ENCODE results near the gene FGD4.
"Not testable (repeated sequence)": the region's sequence is repeated elsewhere in the genome, so short reads cannot be mapped to it uniquely, and the experiment has no call there.

The FGD4 gene

GRCh38 chr12:32532951-32533350, 133.6 kb downstream of the FGD4 start:
- DNase-seq = no peak

- not testable (repeated sequence) for DNase-seq
Measured at GRCh38 chr12:32533506-32533905, 134.1 kb downstream of the FGD4 start.

DNA sequence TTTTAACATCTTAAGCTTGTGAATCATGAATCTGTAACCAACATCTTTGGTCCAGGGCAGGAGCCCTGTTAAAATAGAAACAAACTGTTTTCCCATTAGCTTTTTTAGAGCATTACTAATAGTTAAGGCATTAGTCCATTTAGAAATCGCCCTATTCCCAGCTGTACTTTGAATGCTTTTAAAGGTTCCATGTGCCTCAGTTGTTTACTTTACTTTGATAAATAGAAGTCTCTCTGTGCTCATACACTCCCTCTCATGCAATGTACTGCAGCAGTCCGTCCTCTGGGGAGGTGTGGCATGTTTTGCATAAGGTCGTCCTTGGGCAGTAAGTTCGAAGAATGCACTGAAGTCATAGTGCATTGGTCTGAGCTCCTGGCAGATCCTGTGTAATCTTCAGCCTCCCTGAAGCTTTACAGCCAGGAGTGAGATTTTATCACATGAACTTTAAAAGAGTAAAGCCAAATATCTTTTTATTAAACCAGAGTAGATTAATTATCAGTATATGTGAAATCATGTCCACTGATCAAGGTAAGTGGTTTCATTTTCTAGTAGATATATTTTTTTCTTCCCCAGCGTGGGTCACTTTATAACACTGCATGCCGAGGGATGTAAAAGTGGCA, 134.7 kb downstream of the FGD4 start:
- DNase-seq = no peak

GRCh38 chr12:32534698-32535097, 135.3 kb downstream of the FGD4 start:
- no peak for DNase-seq

GRCh38 chr12:32535288-32535999, 136.1 kb downstream of the FGD4 start:
- no peak for DNase-seq

GRCh38 chr12:32536000-32536345, 136.6 kb downstream of the FGD4 start:
- no peak for DNase-seq

DNA sequence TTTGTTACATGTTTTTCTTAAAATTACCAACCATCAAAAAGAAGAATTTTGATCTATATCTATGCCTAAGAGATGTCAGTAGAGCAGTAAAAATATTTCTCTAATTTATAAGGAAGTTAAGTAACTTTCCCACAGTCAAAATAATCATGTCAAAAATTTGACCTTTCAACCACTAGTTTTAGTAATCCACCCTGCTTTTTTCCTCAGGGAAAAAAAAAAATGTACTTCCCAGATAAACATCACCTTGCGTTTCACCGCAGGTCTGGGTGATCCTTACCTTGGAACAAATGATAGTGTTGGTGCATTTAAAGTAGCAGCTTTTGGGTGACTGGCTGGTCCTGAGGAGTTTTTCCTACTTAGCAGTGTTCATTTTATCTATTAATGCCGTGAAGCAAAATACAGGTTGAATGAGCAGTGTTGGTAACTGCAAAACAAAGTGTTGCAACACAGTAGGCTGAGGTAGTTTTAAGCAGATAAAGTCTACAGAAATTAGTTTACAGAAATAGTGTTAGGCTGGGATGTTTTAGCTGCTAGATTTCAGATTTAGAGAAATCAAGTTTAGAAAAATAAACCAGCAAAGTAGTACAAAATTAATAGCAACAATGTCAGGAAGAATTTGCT, 142.5 kb downstream of the FGD4 start:
- DNase-seq = no peak

DNA sequence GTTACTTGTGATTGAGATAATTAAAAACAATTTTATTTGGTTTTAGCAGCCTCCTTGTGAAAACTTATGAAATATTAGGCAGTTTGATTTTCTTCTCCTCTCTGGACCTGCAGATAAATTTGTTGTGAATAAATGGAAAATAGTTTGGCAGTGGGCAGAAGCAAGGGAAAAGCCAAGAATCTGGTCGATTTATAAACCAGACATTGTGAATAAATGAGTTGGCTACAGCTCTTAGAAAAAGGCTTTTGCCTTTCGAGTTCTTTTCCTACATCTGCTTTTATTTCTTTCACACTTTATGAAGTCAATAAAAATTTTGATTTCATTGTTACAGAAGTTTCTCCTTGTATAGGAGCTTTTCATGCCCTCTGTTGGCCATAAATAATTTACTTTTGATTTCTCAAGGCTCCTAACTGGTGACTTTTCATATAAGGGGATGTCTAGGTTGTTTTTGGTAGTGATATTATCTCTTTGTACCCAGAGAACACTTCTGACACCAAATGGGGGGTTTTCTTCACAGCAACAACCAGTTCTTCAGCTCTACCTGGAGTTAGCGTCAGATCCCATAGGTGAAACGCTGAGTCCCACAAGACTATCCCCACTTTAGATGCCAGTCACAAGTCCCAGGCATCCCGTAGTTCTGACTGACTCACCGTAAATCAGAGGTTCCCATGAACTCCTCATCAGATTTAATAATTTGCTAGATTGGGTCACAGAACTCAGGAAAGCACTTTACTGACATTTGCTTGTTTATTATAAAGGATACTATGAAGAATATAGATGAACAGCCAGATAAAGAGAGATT, 143.3 kb downstream of the FGD4 start:
- DNase-seq = no peak

- no peak for DNase-seq
Measured at GRCh38 chr12:32544893-32545292, 145.5 kb downstream of the FGD4 start.

DNA sequence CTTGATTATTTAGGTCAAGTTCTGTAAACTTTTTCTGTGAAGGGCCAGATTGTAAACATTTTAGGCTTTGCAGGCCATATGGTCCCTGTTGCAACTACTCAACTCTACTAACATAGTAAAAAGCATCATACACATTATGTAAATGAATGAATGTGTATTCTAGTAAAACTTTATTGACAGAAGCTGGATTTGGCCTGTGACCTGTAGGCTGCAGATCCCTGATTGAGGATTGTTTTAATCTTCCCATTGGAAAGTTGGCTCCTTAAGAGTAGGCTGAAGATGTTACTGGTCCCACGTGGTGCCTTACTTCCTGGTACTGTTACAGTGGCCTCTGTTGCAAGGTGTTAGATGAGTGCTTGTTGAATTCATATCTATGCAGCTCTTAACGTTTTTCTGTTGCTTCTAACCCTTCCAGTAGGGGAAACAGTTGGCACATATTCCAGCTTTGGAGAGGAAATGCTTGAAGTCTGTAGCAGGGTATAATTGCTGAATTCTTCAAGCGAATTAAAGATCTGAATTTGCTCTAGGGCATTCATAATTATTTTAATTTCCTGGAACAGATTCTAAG, 146.1 kb downstream of the FGD4 start:
- DNase-seq = no peak

GRCh38 chr12:32546272-32546671, 146.9 kb downstream of the FGD4 start:
- no peak for DNase-seq

DNA sequence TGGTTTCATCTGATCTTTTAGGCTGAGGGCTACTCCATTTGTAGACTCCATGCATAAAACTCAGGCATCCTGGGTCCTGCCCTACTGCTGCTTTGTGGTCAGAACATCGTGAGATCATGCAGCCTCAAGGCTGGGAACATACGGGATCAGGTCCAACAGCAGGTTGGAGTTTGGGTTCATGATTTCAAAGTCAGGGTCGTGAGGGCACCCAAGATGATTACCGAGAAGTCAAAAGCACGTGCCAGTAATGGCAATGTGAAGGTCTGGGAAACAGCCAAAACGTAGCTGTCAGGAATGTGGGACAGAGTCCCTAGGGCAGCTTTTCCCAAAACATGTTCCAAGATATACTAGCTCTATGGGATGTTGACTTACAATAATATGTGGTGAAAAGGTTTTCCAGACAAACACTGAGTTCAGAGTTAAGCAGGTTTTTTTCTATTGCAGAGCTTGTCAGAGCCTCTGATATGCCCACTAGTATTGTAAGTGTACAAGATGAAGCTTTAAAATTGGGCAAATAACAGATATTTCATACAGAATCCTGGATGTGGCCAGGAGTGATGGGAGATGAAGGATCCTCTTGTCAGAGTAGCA, 149.4 kb downstream of the FGD4 start:
- DNase-seq = no peak

- DNase-seq = no peak
Measured at GRCh38 chr12:32549675-32550079, 150.3 kb downstream of the FGD4 start.

DNA sequence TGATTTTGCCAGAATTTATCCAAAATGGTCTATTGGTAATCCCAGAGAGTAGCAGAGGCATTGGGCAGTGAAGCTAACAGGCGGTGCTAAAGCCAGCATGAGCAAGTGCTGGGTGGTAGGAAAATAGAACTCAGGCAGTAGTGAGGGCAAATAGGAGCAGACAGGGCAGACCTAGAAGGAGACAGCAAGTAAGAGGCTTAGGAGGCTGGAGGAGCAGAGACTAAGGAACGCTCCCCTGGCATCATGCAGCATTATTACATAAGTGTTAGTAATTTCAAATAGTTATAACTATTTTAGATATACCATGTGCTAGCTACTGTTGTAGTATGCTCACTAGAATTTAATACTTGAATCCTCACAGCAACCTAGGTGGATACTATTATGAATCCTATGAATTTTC, 151.7 kb downstream of the FGD4 start:
- no peak for DNase-seq

DNA sequence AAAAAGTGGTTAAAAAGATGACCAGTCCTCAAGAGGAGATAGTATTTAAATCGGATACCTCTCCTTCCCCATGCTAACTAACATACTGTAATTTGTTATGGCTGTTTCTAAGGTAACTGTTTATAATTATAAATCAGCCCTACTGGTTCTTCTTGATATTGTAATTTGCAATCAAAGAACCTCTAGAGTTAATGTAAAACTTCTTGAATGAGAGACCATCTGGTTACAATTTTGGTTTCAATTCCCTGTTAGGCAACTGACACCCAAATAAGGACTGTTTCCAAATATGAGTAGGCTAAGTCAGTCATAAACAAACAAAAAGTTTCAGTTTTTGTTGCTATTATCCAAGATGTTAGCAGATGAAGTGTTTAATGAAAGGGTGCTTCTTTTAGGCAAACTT, 159.5 kb downstream of the FGD4 start:
- DNase-seq = no peak

DNA sequence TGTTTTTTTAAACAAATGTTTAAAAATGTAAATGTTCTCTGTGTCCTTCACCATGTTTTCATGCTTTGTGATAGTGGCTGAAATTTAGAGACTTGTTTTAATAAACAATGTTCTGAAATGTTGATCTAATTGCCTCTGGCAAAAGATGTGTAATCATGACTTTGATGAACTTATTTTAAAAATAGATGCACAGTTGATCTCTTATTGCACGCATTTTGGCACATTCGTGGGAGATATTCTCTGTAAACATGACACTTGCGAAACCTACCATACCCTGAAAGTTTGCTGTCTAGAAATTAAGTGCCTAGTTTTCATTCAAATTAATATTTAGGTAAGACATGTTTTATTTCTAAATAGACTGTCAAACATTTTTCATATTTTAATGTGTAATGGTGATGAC, 160.1 kb downstream of the FGD4 start:
- DNase-seq = no peak

DNA sequence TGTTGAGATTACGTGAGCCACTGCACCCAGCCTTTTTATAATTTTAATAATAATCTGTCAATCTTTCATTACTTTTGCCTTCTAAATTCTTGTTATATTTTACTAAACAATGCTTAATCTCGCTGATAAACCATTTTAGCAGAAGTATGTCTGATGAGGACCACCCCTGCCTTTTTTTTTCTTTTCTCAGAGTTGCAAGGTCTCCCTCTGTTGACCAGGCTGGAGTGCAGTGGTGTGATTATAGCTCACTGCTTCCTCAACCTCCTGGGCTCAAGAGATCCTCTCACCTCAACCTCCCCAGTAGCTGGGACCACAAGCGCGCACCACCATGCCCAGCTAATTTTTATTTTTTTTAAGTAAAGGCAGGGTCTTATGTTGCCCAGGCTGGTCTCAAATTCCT, 161.2 kb downstream of the FGD4 start:
- DNase-seq = no peak

GRCh38 chr12:32561931-32562341, 162.6 kb downstream of the FGD4 start:
- no peak for DNase-seq

DNA sequence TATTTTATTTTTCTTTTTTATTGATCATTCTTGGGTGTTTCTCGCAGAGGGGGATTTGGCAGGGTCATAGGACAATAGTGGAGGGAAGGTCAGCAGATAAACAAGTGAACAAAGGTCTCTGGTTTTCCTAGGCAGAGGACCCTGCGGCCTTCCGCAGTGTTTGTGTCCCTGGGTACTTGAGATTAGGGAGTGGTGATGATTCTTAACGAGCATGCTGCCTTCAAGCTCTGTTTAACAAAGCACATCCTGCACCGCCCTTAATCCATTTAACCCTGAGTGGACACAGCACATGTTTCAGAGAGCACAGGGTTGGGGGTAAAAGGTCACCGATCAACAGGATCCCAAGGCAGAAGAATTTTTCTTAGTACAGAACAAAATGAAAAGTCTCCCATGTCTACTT, 163.1 kb downstream of the FGD4 start:
- not testable (repeated sequence) for DNase-seq

- no peak for DNase-seq
Measured at GRCh38 chr12:32566663-32567295, 167.4 kb downstream of the FGD4 start.

- DNase-seq = no peak
Measured at GRCh38 chr12:32567296-32567674, 167.9 kb downstream of the FGD4 start.

- no peak for DNase-seq
Measured at GRCh38 chr12:32568228-32568627, 168.9 kb downstream of the FGD4 start.
